HG03439 (cell line): ENCODE measurements around the gene TXNRD2.

ENCODE experiments used
- ATAC-seq: cut with Tn5 transposase; IDR thresholded peaks from one replicate; pipeline ENCODE4 v1.9.1; 2021; ENCODE audit warnings: mild to moderate bottlenecking, moderate library complexity; ENCODE audit not compliant: unreplicated experiment

The TXNRD2 gene

DNA sequence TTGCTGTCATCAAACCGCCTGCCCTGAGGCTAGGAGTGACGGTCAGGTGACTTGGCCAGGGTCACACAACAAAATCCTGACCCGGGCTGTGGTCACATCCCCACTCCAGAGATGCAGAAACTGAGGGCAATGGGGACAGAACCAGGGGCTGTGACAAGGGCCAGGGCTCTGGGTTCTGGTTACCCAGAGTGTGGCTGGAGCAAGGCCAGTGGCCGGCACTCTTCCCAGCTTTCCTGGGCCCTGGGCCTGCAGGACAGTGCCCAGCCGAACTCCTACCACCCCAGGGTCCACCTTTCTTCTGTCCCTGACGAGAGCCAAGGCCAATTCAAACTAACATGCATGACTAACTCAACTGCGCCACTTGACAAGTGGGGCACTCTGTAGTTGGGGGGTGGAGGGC is 39.1 kb upstream of the TXNRD2 start:
- ATAC-seq, result no peak

DNA sequence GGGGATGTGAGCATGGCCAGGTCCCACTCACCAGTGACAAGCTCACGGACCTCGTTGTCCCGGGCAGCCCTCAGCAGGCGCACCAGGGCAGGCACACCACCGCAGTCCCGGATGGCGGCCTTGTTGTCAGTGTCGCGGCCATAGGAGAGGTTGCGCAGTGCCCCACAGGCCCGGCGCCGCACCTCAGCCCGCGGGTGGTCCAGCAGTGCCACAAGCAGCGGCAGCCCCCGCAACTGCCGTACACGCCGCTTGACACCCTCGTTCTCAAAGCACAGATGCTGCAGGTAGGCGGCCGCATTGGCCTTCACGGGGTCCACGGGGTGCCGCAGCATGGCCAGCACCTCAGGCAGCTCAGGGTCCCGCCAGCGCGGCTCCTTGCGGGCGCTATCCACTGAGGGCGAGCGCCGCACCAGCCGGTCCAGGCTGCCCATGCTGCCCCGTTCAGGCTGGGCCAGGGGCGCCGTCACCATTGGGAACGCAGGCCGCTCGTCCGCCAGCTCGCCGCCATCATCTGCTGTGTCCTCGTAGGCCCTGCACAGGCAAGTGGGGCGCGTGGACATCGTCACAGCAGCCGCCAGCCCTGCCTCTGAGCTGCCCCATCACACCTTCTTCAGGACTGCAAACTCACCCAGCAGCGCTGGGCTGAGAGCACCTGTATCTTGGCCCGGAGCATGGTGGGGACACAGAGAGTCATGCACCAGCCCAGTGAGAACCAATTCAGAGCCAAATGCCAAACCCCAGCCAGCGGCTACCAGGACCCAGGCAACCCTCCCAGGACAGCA is 38.3 kb upstream of the TXNRD2 start:
- no peak for ATAC-seq

DNA sequence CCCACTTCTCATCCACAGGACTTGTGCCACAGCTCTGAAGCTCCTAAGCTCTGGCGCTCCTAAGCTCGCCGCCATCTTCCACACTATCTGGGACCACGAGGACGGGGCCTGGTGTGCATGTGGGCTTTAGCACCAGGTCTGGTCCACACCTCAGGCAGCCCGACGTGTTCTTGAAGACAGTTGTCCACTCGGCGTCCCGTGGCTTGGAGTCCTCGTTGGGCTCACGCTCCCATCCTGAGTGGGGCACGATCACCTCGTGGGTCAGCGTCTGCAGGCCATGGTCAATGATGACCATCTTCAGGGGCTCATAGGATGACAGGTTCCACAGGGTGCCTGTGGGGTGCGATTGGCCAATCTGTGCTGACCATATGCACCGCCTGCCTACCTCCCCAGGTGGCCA is 37.1 kb upstream of the TXNRD2 start:
- no peak for ATAC-seq

DNA sequence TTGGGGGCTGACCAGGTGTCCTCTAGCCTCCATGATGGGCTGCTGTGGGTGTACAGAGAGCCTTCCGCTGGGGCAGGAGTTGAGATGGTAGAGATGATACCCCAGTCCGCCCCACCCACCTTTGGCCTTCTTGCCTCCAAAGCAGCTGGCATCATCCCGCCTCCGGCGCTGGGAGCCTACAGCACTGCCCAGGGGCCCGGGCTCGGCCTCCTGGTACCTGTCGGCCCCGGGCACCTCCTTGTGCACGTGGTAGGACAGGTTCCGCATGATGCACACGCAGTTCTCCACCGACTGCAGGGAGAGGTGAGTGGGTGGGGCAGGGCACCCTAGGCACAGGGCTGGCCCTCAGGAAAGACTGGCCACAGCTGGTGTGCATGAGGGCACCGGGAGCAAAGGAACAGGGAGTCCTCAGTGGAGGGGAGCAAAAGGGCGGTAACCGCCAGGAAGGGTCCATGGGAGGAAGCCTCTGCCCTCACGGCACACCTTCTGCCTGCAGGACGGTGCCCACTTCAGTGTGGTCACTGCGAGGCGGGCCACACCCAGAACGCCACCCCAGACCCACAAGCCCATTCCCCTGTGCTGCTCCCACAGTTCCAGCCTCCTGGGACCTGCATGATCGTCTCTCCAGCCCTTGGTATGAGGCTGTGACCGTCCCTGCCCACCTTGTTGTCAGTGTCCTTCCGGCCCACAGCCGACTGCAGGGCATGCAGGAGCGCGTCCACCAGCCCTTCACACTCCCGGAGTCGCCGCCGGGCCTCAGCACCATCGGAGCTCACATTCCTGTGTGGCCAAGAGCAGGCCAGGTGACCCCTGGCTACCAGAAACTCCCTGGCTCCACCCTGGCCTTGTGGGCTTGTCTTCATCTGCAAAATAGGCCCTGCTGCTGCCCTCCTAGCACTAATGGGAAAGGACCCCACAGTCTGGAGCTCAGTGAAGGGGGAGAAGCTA is 36.0 kb upstream of the TXNRD2 start:
- no peak for ATAC-seq

DNA sequence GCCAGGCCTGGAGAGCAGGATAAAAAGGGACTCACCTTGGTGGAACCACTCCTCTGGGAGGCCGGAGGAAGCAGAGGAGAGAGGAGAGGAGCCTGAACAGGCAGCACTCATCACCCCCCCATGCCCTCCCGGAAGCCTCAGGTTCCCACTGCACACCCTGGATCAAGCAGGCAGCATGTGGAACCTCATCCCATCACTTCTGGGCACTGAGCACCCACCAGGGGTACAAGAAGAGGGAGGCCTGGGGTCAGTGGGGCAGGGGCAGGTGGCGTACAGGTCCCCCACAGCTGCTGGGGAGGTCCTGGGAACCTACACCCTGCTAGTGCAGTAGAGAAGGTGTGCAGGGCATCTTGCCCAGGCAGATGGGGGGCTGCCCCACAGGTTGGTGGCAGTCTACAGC is 35.1 kb upstream of the TXNRD2 start:
- ATAC-seq, result no peak

DNA sequence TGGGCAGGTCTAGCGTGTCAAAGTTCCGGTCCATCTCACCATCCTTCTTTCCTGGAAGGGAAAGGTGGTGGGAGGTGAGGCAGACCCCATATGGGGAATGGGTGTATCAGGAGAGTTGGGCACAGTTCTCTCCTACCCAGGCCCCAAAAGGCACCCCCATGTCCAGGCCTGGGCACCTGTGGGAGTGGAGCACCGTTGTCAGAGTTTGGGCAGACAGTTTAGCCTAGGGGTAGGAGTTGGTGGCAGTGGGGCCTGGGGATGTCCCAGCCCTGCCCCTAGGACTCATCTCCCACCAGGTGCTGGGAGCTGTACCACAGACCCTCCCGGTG is 34.1 kb upstream of the TXNRD2 start:
- no peak for ATAC-seq

DNA sequence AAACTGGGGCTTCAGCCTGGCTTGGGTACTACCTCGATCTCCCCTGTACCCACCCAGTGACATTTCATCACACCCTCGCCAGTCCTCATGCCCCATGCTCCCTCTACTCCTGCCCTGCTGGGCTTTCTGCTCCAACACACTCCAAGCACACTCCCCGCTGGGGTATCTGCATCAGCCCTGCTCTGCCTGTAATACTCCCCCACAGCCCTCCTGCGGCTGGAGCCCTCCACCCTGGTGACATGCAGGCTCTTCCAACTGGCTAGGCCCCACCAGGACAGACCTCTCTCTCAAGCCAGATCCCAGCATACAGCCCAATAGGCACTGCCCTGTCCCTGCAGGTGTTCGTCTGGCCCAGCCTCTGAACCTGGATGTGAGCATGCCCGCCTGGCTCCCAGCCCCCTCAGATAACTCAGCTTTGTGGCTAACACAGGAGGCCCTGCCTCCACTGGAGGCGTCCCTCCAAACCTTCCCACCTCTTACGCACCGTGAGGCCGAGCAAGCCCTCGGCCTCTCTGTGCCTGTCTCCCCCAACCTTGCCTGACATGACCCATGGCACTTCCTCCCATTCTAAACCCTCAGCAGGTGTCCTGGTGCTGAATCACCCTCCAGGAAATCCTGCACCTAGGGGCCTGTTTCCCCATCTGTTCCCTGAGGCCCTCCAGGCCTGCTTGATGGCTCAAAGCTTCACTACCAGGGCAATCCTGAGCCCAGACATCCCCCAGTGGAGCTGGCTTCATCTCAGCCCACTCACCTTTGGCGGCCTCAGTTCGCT is 33.5 kb upstream of the TXNRD2 start:
- ATAC-seq, result no peak

DNA sequence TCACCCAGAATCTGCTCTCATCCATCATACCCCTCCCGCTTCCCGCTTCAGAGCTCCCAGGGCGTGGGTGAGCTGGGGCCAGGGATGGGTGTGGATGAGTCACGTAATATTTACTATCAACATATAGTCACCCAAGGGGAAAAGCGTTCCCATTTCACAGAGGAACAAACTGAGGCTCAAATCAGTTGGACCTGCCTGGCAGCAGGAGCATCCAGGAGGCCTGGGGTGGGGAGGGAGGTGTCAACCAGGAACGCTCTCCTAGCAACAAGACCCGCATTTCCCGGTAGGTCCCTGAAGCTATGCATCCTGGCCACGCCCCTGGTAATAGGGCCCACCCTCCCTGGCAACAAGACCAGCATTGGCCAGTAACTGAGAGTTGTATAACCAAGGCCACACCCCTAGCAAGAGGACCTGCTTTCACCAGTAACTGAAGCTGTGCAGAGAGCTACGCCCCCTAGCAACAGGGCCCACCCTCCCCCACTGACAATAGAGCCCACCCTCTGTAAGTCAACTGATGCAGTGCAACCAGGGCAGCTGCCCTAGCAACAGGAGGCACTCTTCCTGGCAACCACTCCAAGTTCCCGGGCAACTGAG is 32.7 kb upstream of the TXNRD2 start:
- ATAC-seq, result no peak

DNA sequence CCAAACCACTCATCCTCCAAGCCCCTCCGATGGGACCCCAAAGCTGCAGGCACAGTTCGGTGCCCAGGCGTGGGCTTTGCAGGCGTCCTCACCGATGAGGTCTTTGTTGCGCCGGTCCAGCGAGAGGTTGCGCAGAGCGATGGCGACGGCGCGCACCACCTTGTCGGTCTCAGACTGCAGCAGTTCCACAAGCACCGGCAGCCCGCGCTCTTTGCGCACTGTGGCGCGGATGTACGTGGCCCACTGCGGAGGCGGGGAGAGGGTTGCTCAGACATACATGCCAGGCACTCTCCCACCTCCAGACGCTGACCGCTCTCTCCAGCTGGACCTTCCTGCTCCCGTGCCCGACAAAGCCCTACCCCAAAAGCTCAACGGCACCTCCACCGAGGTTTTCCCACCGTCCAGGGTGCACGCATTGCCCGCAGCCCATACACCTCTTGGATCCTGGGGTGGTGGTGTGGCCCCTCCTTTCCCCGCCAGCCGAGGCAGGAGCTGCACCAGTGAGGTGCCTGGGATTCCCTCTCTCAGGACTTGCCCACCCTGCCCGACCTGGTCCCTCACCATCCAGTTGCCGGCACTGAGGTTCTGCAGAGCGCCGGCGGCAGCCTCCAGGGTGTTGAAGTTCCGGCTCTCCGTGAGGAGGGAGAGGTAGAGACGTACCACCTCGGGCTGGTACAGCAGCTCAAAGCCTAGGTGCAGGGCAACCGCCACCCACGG is 32.1 kb upstream of the TXNRD2 start:
- ATAC-seq, result no peak

DNA sequence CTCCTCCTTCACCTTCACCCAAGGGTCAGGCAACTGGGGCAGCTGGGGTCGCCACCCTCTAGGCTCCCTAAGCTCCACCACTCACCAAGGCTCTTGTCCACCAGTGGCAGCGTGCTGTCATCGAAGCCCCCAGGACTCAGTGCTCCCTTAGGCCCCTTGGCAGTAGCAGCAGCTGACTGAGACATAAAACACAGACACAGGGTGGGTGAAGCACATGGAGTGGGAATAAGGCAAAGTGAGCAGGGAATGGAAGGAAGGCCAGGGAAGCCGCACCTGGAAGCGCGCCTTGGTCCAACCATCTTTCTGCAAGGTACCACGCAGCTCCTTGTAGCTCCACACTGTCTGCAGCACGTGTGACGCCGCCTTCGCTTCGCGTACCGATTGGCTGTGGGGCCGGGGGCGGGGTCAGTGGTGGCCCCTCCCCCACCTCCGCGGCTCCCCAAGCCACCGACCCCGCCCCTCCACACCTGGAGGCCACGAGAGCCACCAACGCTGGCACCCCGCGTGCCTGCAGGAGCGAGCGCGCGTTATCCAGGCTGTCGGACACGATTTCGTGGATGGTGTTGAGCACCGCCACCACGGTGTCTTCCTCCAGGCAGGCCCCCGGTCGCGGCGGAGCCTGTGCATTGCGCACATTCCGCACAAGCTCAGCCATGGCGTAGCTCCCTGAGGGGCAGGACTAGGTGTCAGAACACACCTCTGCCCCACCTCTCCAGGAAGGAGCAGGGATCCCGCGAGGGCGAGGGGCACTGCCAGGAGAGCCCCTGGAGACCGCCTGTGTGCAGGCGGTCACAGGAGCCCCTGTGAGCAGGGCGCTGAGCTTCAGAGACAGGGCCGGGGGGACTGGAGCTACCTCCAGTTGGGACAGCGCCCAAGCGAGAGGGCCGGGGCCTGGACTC is 31.3 kb upstream of the TXNRD2 start:
- no peak for ATAC-seq

DNA sequence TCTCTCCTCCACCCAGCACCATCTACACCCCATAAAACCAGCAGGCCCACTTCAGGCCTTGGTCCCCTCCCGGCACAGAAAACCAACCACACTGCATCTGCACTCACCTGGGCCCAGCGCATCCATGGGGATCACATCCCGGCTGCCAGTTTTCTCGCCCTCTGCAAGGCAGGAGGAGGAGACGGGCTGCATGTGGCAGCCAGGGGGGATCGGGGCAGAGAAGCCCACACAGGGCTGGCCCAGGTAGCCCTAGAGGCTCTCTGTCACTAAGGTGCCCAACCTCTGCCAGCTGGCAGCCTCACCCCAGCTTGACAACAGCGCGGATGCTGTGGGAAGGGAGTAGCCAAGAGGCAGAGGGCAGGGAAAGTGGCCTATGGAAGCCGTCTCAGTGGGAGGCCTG is 30.6 kb upstream of the TXNRD2 start:
- ATAC-seq, result no peak

DNA sequence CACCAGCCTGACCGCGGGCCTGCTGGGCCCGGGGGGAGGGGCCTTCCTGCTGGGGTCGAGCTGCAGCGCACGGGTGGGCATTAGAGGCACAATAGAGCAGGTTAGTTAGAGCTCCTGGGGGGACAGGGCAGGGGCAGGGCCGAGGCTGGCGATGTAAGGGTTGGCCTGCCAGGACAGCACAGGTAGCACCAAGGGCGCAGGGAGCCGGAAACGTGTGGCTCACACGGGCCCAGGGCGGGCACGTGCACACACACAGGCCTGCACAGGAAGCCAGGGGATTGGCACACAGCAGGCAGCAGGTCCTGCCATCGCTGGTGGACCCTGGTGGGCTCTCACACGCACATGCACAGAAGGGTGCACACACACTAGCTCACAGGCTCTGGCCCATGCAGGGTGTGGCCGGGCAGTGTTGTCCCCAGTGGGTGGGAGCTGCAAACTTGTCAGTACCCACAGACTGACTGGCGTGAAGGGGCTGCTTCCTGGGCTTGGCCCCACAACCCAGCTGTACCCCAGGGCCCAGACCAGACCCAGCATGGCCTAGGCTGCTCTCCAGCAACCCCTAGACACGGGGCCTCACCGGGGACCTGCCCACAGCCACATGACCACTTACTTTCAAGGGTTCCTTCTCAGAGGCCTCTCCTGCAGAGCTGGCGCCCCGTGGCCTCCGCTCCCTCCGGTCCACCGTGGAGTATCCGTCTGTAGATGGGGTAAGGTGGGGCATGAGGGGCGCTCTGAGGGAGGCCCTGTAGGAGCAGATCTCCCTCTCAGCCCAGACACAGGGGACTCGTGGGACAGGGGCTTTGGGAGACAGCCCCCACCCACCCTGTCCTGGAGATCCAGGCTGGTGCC is 29.9 kb upstream of the TXNRD2 start:
- ATAC-seq, result no peak

DNA sequence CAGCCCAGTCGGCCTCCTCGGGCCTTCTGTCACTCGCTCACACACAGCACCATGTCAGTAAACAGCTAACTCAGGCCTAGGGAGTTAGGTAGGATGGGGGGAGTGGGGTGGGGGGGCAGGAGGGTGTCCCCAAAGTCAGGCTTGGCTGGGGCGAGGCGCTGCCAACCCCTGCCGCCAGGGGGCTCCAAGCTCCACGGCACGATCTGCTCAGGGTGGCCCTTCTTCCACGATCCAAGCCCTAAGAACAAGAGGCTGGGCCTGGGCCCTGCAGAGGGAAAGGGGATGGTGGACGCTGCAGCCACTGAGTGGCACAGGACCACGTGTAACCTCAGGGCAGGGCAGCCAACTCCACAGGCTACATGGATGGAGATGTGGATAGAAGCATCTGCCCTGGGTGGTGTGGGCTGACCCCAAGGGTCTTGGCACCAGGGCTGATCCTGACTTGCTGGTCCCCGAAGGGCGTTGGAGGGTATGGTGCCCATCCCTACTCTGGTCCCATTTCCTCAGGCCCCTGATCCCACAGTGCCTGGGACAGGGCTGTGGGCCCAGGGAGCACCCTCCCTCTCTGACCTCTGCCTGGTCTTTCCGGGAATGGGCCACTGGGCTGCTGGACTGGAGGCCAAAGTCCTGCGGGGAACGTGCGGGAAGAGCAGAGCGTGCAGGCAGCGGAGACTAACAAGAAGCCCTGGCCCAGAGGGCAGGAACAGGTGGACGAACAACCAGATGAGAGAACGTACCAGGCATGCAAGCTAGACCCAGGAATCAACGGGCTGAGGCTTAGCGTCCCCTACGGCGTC is 29.1 kb upstream of the TXNRD2 start:
- no peak for ATAC-seq

DNA sequence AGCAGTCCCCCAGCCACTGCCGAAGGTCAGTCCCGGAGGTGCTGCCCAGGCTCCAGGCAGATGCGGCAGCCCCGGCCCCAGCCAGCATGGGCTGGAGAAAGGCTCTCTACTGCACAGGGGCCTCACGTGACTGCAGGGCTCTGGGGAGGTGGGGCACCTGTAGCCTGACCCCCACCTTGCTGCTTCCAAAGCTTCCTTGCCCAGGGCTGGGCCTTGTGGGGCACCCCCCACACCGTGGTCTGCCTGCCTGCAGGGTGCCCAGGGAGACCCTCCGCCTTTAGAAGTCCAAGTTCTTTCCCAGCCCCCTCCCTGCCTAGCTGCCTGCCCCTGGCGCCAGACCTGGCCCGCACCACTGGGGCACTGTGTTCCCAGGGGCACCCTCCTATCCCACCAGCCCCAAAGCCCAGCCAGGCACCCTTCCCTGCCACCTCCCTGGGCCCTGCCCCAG is 28.4 kb upstream of the TXNRD2 start:
- no peak for ATAC-seq

DNA sequence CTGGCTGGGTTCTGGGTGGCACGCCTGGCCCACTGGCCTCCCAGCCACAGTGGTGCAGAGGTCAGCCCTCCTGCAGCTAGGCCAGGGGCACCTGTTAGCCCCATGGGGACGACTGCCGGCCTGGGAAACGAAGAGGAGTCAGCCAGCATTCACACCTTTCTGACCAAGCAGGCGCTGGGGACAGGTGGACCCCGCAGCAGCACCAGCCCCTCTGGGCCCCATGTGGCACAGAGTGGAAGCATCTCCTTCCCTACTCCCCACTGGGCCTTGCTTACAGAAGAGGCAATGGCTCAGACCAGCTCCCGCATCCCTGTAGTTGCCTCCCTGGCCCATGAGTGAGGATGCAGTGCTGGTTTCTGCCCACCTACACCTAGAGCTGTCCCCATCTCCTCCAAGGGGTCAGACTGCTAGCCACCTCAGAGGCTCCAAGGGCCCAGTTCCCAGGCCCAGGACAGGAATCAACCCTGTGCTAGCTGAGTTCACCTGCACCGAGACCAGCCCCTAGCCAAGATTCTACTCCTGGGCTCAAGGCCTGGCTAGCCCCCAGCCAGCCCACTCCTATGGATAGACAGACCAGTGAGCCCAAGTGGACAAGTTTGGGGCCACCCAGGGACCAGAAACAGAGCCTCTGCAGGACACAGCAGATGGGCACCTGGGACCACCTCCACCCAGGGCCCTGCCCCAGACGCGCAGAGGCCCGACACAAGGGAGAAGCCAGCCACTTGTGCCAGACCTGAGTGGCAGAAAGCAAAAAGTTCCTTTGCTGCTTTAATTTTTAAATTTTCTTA is 27.7 kb upstream of the TXNRD2 start:
- no peak for ATAC-seq

DNA sequence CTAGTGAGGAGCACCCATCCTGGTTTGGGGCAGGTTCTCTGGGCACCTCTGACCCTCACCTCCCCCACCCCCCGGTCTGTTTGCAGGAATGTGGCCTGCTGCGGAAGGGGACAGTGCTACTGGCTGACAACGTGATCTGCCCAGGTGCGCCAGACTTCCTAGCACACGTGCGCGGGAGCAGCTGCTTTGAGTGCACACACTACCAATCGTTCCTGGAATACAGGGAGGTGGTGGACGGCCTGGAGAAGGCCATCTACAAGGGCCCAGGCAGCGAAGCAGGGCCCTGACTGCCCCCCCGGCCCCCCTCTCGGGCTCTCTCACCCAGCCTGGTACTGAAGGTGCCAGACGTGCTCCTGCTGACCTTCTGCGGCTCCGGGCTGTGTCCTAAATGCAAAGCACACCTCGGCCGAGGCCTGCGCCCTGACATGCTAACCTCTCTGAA is 26.9 kb upstream of the TXNRD2 start:
- ATAC-seq, result no peak
